Right cardiac atrium (tissue), 5 donors: ENCODE data around the gene CCM2L. TPM values are rescaled to one million over a fixed set of nuclear protein-coding genes. Genes with fewer than 3 reads are reported as not detected.

Source experiments
- ATAC-seq, 2 donors: fragments of 200-7000 bp; cut with Tn5 transposase; one replicate each; pipeline versions ENCODE4 v1.8.0 to v1.9.1; 2020; ENCODE audit warnings: moderate library complexity in 2 of 2, mild to moderate bottlenecking in 1 of 2
- DNase-seq, 3 donors: peaks; one replicate each; pipeline ENCODE4 v3.0.0-alpha.2; 2020
- H3K27ac ChIP-seq: one replicate; pipeline ENCODE4 v1.5.1; 2013; ENCODE audit warnings: mild to moderate bottlenecking, low read length, control low read depth, moderate library complexity
- H3K27me3 ChIP-seq: one replicate; pipeline ENCODE4 v1.6.1; 2013; ENCODE audit not compliant: control insufficient read depth, insufficient read depth
- H3K4me1 ChIP-seq: one replicate; pipeline ENCODE4 v1.6.1; 2013; ENCODE audit warnings: low read length; ENCODE audit not compliant: control insufficient read depth, insufficient read depth
- H3K4me3 ChIP-seq: one replicate; pipeline ENCODE4 v1.5.1; 2013; ENCODE audit warnings: low read length, control low read depth
- H3K9me3 ChIP-seq: one replicate; pipeline ENCODE4 v1.6.1; 2013; ENCODE audit warnings: low read length; ENCODE audit not compliant: control insufficient read depth
- WGBS: extraction: QIAGEN DNeasy Blood & Tissue Kit; methylation state at CpG from one replicate; pipeline ENCODE4 v1.1.7; 2013; 5-methylcytosine and 5-hydroxymethylcytosine counted together
- intact Hi-C, 4 donors: fragments of 100-400 bp; cut with DNase I; formaldehyde crosslinking; loops; one replicate each; pipeline versions ENCODE4 v1.11.0 to v1.14.0; 2022 to 2023
- polyA plus RNA-seq: library from polyadenylated mRNA; stranded (reverse); fragments of 200-250 nt; gene quantifications from one replicate; pipeline ENCODE4 v1.2.3, GENCODE V29; 2013
- total RNA-seq, 4 donors: library from RNA; stranded (reverse); fragmentation: NEBNext Ultra II Directional; extraction: Animal tissue kit (Norgen Biotek cat#: 25700); gene quantifications; one replicate each; pipeline ENCODE4 v1.2.1, GENCODE V29; 2021
- donor health status: healthy with polysubstance abuse.
- donor health status: DM: no; HTN: yes; CAD: no.
- donor health status: DM: no; HTN: no; CAD: no.
- donor health status: DM: no; HTN: yes; CAD: no; lungs with severe emphysema.
- donor health status: DM: yes; HTN: yes; CAD: no.

The CCM2L gene
- total and polyA plus RNA-seq, 5 donors = 5.6 to 10.3 (median 9.4) TPM

DNA sequence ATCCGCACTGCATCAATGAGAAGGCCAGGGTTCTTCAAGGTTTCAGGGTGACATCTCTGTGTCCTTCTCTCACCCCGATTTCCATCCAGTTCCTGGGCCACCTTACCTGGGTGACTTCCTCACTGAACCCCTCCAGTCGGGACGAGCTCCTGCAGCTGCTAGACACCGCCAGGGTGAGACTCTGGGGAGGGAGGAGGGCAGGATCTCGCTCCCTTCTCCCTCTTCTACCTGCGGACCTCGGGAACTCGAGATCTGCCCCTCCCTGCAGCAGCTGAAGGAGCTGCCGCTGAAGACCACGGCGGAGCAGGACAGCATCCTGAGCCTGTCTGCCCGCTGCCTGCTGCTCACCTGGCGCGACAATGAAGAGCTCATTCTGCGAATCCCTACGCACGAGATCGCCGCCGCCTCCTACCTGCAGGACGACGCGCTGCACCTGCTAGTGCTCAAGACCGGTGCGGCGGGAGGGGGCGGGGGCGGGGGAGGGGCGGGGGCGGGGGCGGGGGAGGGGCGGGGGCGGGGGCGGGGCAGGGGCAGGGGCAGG is 7.5 kb downstream of the CCM2L start:
- Histone ChIP-seq H3K4me1 (peaks cover 8% of the 10 kb centered on the region), H3K27me3 (no peaks in the 10 kb centered on the region), H3K4me3 (no peak overlapping the region), H3K27ac (no peak overlapping the region), H3K9me3 (no peaks in the 10 kb centered on the region)
- no peak for ATAC-seq
- DNase-seq = peak in 1 of 3 donors; percentile 51
- intact Hi-C loops = no loop called here
- WGBS = 25% methylated on average over 28 of the region's 35 CpGs

GRCh38 chr20:32018269-32019155 is 8.3 kb downstream of the CCM2L start:
- no peaks in the 10 kb centered on the region for H3K27me3 ChIP-seq
- no peaks in the 10 kb centered on the region for H3K9me3 ChIP-seq
- WGBS = 2% methylated on average over 67 of the region's 67 CpGs
- ATAC-seq = peak; percentile 78 to 87
- intact Hi-C loops = no loop called here
- DNase-seq = peak; percentile 60 to 85 (median 82)
- no peak overlapping the region for H3K27ac ChIP-seq
- peak overlapping the region; percentile 79 for H3K4me3 ChIP-seq
- H3K4me1 ChIP-seq = peaks cover 8% of the 10 kb centered on the region

DNA sequence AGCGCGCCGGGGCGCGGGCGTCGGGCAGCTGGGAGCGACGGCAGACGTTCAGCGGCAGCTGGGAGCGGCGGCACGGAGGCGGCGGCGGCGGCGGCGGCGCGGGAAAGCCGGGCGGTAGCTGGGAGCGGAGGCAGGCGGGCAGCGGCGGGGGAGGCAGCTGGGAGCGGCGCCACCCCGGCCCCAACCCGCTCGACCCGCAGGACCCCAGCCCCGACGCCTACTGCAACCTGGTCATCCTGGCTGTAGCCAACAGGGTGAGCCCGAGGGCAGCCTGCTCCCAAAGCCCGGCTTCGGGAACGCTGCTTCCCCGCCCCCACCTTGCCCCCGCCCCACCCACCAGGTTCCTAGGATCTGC is 8.9 kb downstream of the CCM2L start:
- Histone ChIP-seq H3K9me3 (no peaks in the 10 kb centered on the region), H3K4me1 (peaks cover 8% of the 10 kb centered on the region), H3K4me3 (peak overlapping the region; percentile 79), H3K27ac (no peak overlapping the region), H3K27me3 (no peaks in the 10 kb centered on the region)
- DNase-seq (peak in 1 of 3 donors; percentile 65), ATAC-seq (no peak)
- under 1% methylated on average over 41 of the region's 42 CpGs for WGBS
- intact Hi-C loops = no loop called here

DNA sequence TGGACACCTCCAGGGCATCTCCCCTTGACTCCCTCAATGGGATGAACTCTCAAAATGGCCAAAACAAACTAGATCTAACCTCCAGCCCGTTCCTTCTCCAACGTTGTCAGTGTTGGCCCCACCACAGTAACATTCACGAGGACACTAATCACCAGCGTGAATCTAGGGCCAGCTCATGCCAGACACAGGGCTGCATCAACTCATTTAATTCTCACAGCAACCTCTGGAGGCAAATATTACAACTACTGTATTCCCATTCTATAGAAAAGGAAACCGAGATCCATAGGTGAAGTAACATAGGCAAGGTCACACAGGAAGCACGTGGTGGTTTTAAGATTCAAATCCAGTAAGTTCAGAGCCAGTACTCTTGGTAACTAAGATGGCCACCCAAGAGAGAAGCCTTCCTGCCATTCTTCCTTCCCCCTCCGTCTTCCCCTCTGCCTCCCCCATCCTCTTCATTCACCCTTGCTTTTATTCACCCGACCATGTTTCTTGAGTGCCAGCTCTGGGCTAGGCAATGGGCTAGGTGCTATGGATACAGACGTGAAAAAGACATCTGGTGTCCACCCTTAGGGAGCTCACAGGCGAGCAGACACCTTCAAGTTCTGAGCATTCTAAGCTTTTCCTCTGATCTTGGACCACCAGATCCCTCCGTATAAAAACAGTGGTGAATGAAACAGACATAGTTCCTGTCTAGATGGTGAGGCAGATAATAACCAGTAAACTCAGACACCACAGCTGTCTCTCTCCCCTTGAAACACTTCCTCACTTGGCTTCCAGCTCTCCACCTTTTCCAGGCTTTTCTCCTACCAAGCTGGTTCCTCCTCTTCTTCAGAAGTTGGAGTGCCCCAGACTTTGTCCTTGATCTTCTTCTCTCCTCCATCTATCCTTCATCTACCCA is 9.6 kb downstream of the CCM2L start:
- Histone ChIP-seq H3K9me3 (no peaks in the 10 kb centered on the region), H3K27ac (no peak overlapping the region), H3K27me3 (no peaks in the 10 kb centered on the region), H3K4me1 (peaks cover 8% of the 10 kb centered on the region), H3K4me3 (peak overlapping the region; percentile 79)
- DNase-seq = no peak
- no peak for ATAC-seq
- WGBS = 32% methylated on average over 11 of the region's 11 CpGs
- intact Hi-C loops = loop anchor here in 1 of 4 donors (10.0 kb wide), 1 partner anchor 65 kb away; the partner anchor contains the start of gene PDRG1

DNA sequence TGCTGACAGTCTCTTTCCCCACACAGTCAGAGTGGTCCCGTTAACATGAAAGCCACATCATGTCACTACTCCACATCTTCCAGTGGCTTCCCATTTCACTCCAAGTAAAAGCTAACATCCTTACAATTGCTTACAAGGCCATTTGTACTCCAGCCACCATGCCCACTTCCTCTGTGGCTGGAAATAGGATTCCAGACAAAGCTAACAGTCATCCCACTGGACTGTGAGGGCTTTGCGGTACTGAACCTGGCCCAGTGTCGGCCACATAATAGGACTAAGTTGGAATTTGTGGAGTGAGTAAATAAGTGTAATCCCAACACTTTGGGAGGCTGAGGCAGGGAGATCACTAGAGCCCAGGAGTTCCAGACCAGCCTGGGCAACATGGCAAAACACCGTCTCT is 10.9 kb downstream of the CCM2L start:
- H3K9me3 ChIP-seq = no peaks in the 10 kb centered on the region
- no peaks in the 10 kb centered on the region for H3K27me3 ChIP-seq
- WGBS = 80% methylated on average over 4 of the region's 4 CpGs
- ATAC-seq (no peak), DNase-seq (no peak)
- H3K4me1 ChIP-seq = peaks cover 8% of the 10 kb centered on the region
- intact Hi-C loops = loop anchor here in 1 of 4 donors (10.0 kb wide), 1 partner anchor 66 kb away; the partner anchor contains the start of gene PDRG1
- no peak overlapping the region for H3K27ac ChIP-seq
- H3K4me3 ChIP-seq = no peak overlapping the region

DNA sequence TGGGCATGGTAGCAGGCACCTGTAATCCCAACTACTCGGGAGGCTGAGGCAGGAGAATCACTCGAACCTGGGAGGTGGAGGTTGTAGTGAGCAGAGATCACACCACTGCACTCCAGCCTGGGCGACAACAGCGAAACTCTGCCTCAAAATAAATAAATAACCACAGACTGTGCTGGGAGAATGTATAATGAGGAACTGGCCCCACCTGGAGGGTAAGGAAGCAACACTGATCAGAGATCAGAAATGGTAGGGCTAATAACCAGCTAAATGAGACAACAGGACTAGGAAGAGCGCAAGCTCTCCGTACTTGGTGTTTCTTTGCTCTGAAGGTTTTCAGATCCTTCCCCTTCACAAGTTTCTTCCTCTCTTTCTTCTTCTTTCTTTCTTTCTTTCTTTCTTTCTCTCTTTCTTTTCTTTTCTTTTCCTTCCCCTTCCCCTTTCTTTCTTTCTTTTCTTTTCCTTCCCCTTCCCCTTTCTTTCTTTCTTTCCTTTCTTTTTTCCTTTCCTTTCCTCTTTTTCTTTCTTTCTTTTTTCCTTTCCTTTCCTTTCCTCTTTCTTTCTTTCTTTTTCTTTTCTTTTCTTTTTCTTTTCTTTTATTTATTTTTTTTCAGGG is 14.6 kb downstream of the CCM2L start:
- 86% methylated on average over 6 of the region's 6 CpGs for WGBS

DNA sequence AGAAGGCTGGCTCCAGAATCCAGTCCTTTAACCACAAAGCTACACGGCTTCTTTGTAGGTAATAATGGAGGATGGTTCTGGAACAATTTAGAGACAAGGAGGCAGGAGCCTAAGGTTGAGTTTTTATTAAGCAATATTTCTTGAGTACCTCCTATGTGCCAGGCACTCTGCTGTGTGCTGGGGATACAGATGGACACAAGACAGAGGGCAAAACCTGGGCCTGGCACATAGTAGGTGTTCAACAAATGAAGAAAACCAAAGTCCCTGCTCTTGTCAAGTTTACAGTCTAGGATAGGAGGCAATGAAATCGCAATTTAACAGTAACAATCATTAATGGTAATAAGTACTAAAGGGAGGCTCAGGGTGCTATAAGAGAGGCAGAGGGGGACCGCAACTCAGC is 17.4 kb downstream of the CCM2L start:
- whole genome bisulfite sequencing = 94% methylated on average over 3 of the region's 3 CpGs
- Histone ChIP-seq H3K27me3 (no peaks in the 10 kb centered on the region), H3K4me1 (no peaks in the 10 kb centered on the region), H3K9me3 (no peaks in the 10 kb centered on the region), H3K27ac (no peak overlapping the region), H3K4me3 (no peak overlapping the region)
- intact Hi-C loops = loop anchor here in 1 of 4 donors (10.0 kb wide), 1 partner anchor 73 kb away; the partner anchor contains the start of gene PDRG1
- DNase-seq (no peak), ATAC-seq (no peak)

More for the DNA sequence above, 14.6 kb downstream of the CCM2L start:
- DNase-seq (no peak), ATAC-seq (no peak)
- Histone ChIP-seq H3K4me1 (no peaks in the 10 kb centered on the region), H3K27me3 (no peaks in the 10 kb centered on the region), H3K4me3 (no peak overlapping the region), H3K27ac (no peak overlapping the region), H3K9me3 (no peaks in the 10 kb centered on the region)
- intact Hi-C loops = loop anchor here in 1 of 4 donors (10.0 kb wide), 1 partner anchor 70 kb away; the partner anchor contains the start of gene PDRG1

GRCh38 chr20:32028647-32029372 is 18.6 kb downstream of the CCM2L start:
- H3K27me3 ChIP-seq = no peaks in the 10 kb centered on the region
- no peak overlapping the region for H3K27ac ChIP-seq
- DNase-seq = no peak
- H3K9me3 ChIP-seq = no peaks in the 10 kb centered on the region
- no peaks in the 10 kb centered on the region for H3K4me1 ChIP-seq
- 46% methylated on average over 12 of the region's 12 CpGs for WGBS
- no peak overlapping the region for H3K4me3 ChIP-seq
- ATAC-seq = no peak
- intact Hi-C loops = loop anchor here in 1 of 4 donors (10.0 kb wide), 1 partner anchor 74 kb away; the partner anchor contains the start of gene PDRG1

- DNase-seq (no peak), ATAC-seq (no peak)
- H3K4me3 ChIP-seq = no peak overlapping the region
- H3K27me3 ChIP-seq = no peaks in the 10 kb centered on the region
- H3K9me3 ChIP-seq = no peaks in the 10 kb centered on the region
- no peaks in the 10 kb centered on the region for H3K4me1 ChIP-seq
- 86% methylated on average over 11 of the region's 11 CpGs for WGBS
- no peak overlapping the region for H3K27ac ChIP-seq
- intact Hi-C loops = loop anchor here in 1 of 4 donors (10.0 kb wide), 1 partner anchor 75 kb away; the partner anchor contains the start of gene PDRG1
Measured at GRCh38 chr20:32029561-32029960, 19.3 kb downstream of the CCM2L start.
